H1 (cell line): ENCODE results near the gene BUD23. TPM values are rescaled to one million over a fixed set of nuclear protein-coding genes. Genes with fewer than 3 reads are reported as not detected.

Source experiments
- BACH1 ChIP-seq: IDR thresholded peaks from 2 replicates; pipeline ENCODE4 v1.6.1; 2012; ENCODE audit warnings: low read length, improper control_type of control experiment
- BRCA1 ChIP-seq: IDR thresholded peaks from 2 replicates; pipeline ENCODE4 v1.6.1; 2012; ENCODE audit warnings: low read depth, low read length, improper control_type of control experiment
- CBX5 ChIP-seq: fragments of 300-800, 300-1000 bp; sonication (generic); IDR thresholded peaks from 2 replicates; pipeline ENCODE4 v1.7.1; 2016; ENCODE audit warnings: antibody characterized with exemption, low read length, low read depth
- CEBPB ChIP-seq: IDR thresholded peaks from 2 replicates; pipeline ENCODE4 v1.6.1; 2012; ENCODE audit warnings: low read depth, low read length
- CHD1 ChIP-seq: IDR thresholded peaks from 2 replicates; pipeline ENCODE4 v1.6.1; 2012; ENCODE audit warnings: low read depth, low read length, improper control_type of control experiment
- CHD2 ChIP-seq: IDR thresholded peaks from 2 replicates; pipeline ENCODE4 v1.6.1; 2012; ENCODE audit warnings: low read length, improper control_type of control experiment
- CTBP2 ChIP-seq: IDR thresholded peaks from 2 replicates; pipeline ENCODE4 v1.7.0; 2011; ENCODE audit warnings: borderline replicate concordance, mild to moderate bottlenecking, moderate library complexity, mixed read lengths, low read length; ENCODE audit not compliant: insufficient read depth, insufficient read length
- EGR1 ChIP-seq: IDR thresholded peaks from 2 replicates; pipeline ENCODE4 v1.6.1; 2011; ENCODE audit warnings: low read depth, low read length, borderline replicate concordance
- EZH2 ChIP-seq: fragments of 200-600 bp; sonication (generic); IDR thresholded peaks from 2 replicates; pipeline ENCODE4 v1.7.1; 2012; ENCODE audit warnings: low read depth, mild to moderate bottlenecking, moderate library complexity, low read length, inconsistent platforms; ENCODE audit not compliant: severe bottlenecking
- KDM5A ChIP-seq: fragments of 200-600 bp; IDR thresholded peaks from 2 replicates; pipeline ENCODE4 v1.7.1; 2012; ENCODE audit warnings: mild to moderate bottlenecking, low read length, inconsistent platforms, mixed read lengths
- MAFK ChIP-seq: IDR thresholded peaks from 2 replicates; pipeline ENCODE4 v1.6.1; 2012; ENCODE audit warnings: low read depth, mild to moderate bottlenecking, improper control_type of control experiment, low read length
- NANOG ChIP-seq: IDR thresholded peaks from 2 replicates; pipeline ENCODE4 v1.6.1; 2011; ENCODE audit warnings: low read length, low read depth, mild to moderate bottlenecking, inconsistent platforms; ENCODE audit not compliant: insufficient read depth, poor library complexity, severe bottlenecking
- RBBP5 ChIP-seq: IDR thresholded peaks from 2 replicates; pipeline ENCODE4 v1.7.1; 2012; ENCODE audit warnings: low read depth, mild to moderate bottlenecking, inconsistent platforms, low read length, moderate library complexity, borderline replicate concordance
- RNF2 ChIP-seq: fragments of 200-900, 300-1000 bp; sonication (generic); IDR thresholded peaks from 2 replicates; pipeline ENCODE4 v1.7.1; 2016; ENCODE audit warnings: borderline replicate concordance, low read depth, mild to moderate bottlenecking, antibody characterized with exemption, low read length; ENCODE audit not compliant: poor library complexity, severe bottlenecking; ENCODE audit errors: missing control alignments
- RXRA ChIP-seq: IDR thresholded peaks from 2 replicates; pipeline ENCODE4 v1.6.1; 2011; ENCODE audit warnings: low read depth, mild to moderate bottlenecking, low read length, moderate library complexity; ENCODE audit not compliant: insufficient read depth
- SAP30 ChIP-seq: fragments of 300-600 bp; sonication (generic); IDR thresholded peaks from 2 replicates; pipeline ENCODE4 v1.7.1; 2012; ENCODE audit warnings: low read length, moderate library complexity, mild to moderate bottlenecking, inconsistent platforms; ENCODE audit not compliant: insufficient read depth, insufficient replicate concordance
- SIN3A ChIP-seq, 2 experiments: IDR thresholded peaks in 1 of 2; conservative IDR thresholded peaks in 1 of 2; 2 replicates each; pipeline ENCODE4 v1.6.1; 2011 to 2012; ENCODE audit warnings: low read length in 2 of 2, improper control_type of control experiment in 1 of 2, low read depth in 1 of 2, mild to moderate bottlenecking in 1 of 2
- SIRT6 ChIP-seq: IDR thresholded peaks from one replicate; pipeline ENCODE4 v1.7.1; 2012; ENCODE audit warnings: low read length, inconsistent platforms
- SP2 ChIP-seq: IDR thresholded peaks from 2 replicates; pipeline ENCODE4 v1.6.1; 2012; ENCODE audit warnings: mild to moderate bottlenecking, low read length, inconsistent platforms
- SUZ12 ChIP-seq: fragments of 200-600 bp; sonication (generic); IDR thresholded peaks from 2 replicates; pipeline ENCODE4 v1.6.1; 2012; ENCODE audit warnings: mild to moderate bottlenecking, inconsistent platforms, low read length, moderate library complexity, mixed read lengths
- TAF7 ChIP-seq: optimal IDR thresholded peaks from 2 replicates; pipeline ENCODE3; 2011; ENCODE audit warnings: low read depth, mild to moderate bottlenecking, inconsistent platforms, low read length, moderate library complexity, borderline replicate concordance
- TEAD4 ChIP-seq: IDR thresholded peaks from 2 replicates; pipeline ENCODE4 v1.6.1; 2012; ENCODE audit warnings: low read depth, low read length, inconsistent platforms, mixed read lengths
- YY1 ChIP-seq: IDR thresholded peaks from 2 replicates; pipeline ENCODE4 v1.6.1; 2011; ENCODE audit warnings: low read depth, mild to moderate bottlenecking, low read length
- polyA plus RNA-seq, 7 experiments: library from polyadenylated mRNA; depleted of rRNA in 3 of 7; stranded (reverse) in 5 of 7; unstranded in 2 of 7; fragments of >200 nt in 5 of 7; fragments of 200-250 nt in 2 of 7; gene quantifications; 1 replicate in 5 of 7; 2 replicates in 1 of 7; 4 replicates in 1 of 7; pipeline versions ENCODE4 v1.2.1 to v1.2.3, GENCODE V29; 2011 to 2013; ENCODE audit warnings: missing spikeins in 2 of 7, mixed read lengths in 2 of 7
- total RNA-seq: library from RNA; stranded (reverse); fragmentation: NEBNext Ultra II Directional; extraction: Animal tissue kit (Norgen Biotek cat#: 25700); gene quantifications from 2 replicates; pipeline ENCODE4 v1.2.1, GENCODE V29; 2021
- TF ChIP-seq, protein P1 (sequence below): IDR thresholded peaks from 2 replicates; pipeline ENCODE4 v1.6.1; 2012; ENCODE audit warnings: low read length, inconsistent platforms

BUD23 gene
- total and polyA plus RNA-seq, 2 of the 8 experiments (the other 6 are each of a cell fraction or from before 2014, with no cell fraction given) = 72.3 to 78.4 TPM

DNA sequence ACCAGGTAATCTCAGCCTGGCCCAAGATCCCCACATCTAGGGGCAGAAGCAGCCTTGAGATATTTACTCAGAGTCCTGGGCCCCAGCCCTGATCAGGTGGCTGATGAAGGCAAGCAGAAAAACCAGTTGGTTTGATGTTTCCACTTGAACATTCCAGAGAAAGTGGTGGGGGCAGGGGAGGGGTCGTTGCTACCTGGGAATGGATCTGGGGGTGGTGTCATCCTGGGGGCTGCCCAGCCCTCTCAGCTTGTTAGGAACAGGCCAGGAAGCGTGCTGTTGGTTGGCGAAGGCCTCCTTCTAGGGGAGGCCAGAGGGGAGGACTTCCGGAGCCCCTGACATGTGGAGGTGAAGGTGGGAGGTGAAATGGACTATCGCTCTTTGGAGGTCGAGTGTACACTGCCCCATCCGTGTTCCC, 58.9 kb downstream of the BUD23 start (continued):
- TF ChIP-seq, protein P1, sequence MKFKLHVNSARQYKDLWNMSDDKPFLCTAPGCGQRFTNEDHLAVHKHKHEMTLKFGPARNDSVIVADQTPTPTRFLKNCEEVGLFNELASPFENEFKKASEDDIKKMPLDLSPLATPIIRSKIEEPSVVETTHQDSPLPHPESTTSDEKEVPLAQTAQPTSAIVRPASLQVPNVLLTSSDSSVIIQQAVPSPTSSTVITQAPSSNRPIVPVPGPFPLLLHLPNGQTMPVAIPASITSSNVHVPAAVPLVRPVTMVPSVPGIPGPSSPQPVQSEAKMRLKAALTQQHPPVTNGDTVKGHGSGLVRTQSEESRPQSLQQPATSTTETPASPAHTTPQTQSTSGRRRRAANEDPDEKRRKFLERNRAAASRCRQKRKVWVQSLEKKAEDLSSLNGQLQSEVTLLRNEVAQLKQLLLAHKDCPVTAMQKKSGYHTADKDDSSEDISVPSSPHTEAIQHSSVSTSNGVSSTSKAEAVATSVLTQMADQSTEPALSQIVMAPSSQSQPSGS = no peak
- TF ChIP-seq SAP30 (no peak), YY1 (0 out of 2 replicates have a peak, but pooled peaks have one; percentile 49), CHD2 (peak; percentile 62; the same call in 1 of the 2 replicates), SIRT6 (no peak), BRCA1 (no peak), RBBP5 (no peak), RXRA (0 out of 2 replicates have a peak, but pooled peaks have one; percentile 43), EGR1 (0 out of 2 replicates have a peak, but pooled peaks have one; percentile 55), NANOG (peak; percentile 17), RNF2 (no peak), CBX5 (no peak), BACH1 (no peak), MAFK (no peak), SUZ12 (no peak), EZH2 (no peak), TAF7 (peak; percentile 59), KDM5A (no peak), SP2 (no peak), TEAD4 (peak; percentile 90), CHD1 (no peak), SIN3A (conservative IDR thresholded peaks at IDR 0.05 in 1 of 2, IDR thresholded peaks at IDR 0.05 in 1 of 2; ENCODE audit: low read depth in 1 of 2, low read length in 2 of 2) (0 out of 4 replicates have a peak, but pooled peaks of 1 of the 2 experiments have one; percentile 0), CTBP2 (no peak), CEBPB (no peak)
